GM12864 (cell line): ENCODE results near the gene NOL7.

Experiments used
- DNase-seq: peaks from one replicate; pipeline ENCODE4 v3.0.0-alpha.2; 2011; ENCODE audit warnings: low read depth
- H3K4me3 ChIP-seq: 2 replicates; pipeline ENCODE4 v1.5.1; 2011; ENCODE audit warnings: mild to moderate bottlenecking, low read depth, low read length, control low read depth
- TF ChIP-seq, protein P1 (sequence below): IDR thresholded peaks from 2 replicates; pipeline ENCODE4 v1.5.1; 2011; ENCODE audit warnings: low read depth, mild to moderate bottlenecking, moderate library complexity, low read length, control low read depth, inconsistent platforms; ENCODE audit errors: missing control alignments

Gene NOL7

DNA sequence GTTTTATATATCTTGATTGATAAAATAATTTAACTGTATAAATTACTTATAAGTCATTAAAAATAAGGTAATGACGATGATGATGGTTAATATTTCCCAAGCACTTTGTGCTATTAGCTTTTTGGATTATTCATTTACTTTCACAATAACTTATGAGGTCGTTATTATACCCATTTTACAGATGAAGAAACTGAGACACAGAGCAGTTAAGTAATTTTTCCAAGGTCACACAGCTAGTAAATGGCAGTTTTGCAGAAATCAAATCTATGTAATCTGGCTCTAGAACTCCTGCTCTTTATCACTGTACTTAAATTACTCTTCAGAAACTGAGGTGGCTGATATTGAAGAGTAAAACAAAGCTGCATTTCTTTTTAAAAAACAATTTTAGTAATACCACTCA is 18.2 kb downstream of the NOL7 start:
- TF ChIP-seq, protein P1, sequence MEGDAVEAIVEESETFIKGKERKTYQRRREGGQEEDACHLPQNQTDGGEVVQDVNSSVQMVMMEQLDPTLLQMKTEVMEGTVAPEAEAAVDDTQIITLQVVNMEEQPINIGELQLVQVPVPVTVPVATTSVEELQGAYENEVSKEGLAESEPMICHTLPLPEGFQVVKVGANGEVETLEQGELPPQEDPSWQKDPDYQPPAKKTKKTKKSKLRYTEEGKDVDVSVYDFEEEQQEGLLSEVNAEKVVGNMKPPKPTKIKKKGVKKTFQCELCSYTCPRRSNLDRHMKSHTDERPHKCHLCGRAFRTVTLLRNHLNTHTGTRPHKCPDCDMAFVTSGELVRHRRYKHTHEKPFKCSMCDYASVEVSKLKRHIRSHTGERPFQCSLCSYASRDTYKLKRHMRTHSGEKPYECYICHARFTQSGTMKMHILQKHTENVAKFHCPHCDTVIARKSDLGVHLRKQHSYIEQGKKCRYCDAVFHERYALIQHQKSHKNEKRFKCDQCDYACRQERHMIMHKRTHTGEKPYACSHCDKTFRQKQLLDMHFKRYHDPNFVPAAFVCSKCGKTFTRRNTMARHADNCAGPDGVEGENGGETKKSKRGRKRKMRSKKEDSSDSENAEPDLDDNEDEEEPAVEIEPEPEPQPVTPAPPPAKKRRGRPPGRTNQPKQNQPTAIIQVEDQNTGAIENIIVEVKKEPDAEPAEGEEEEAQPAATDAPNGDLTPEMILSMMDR, result no peak
- DNase-seq, result no peak
- H3K4me3 ChIP-seq, result no peak overlapping the region

DNA sequence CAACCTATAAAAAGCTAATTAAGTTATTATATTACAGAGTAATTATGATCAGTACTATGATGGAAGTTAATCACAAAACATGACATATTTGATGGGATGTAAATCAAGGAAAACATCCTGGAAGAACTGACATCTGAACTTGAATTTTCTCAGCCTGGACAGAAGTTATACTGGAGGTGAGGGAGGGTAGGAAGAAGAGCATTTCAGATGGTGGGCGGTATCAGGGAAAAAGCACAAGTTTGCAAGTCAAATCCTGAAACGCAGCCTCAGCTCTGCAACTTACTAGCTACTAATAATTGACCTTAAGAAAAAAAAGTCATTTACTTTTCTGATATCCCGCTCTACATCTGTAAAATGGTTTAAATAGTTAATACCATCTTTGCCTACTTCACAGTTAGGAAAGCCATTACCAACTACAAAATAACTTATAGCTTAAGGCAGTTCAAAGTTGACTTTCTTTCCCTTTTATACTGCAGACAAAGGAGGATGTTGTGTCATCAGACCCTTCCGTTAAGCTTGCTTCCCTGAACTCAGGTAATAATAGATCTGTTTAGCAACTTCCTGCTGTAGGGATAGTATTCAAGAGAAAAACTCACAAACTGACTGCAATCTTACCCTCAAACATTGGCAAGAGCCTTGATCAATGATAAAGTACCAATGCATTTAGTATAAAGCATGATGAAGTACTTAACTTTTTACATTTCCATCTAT is 21.0 kb downstream of the NOL7 start:
- TF ChIP-seq, protein P1, result no peak
- DNase-seq, result no peak
- no peak overlapping the region for H3K4me3 ChIP-seq

DNA sequence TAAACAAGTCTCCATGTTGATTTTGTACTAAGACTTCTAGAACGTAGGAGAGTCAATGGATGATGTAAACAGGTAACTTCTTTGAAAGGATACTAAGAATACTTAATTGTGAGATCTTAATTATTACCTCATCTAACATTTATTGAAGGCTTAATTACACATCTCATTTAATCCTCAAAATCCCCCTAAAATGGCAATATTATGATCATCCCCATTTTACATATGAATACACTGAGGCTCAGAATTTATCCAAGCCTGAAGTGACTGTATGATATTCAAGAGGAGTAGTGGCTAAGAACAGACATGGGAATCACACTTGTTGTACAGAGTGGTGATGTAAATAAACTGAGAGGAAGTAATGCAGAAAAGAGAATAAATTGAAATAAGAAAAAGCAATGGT is 22.9 kb downstream of the NOL7 start:
- H3K4me3 ChIP-seq, result no peak overlapping the region
- no peak for DNase-seq
- TF ChIP-seq, protein P1, result no peak

DNA sequence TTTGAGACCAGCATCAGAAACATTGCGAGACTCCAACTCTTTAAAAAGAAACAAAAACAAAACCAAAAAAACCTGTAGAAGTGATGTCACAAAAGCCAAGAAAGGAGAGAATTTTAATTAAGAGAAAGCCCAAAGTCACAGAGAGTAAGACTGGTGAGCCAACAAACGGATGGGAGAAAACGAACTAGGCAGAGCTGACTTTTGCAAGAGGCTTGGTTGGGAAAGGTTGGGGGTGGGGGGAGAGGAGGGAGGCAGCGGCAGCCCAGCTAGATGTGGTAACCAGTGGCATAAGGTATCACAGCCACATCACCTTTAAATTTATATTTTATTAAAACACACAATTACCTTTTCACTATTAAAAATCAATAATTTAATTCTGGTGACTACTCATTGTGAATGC is 23.5 kb downstream of the NOL7 start:
- no peak overlapping the region for H3K4me3 ChIP-seq
- TF ChIP-seq, protein P1, result no peak
- no peak for DNase-seq

DNA sequence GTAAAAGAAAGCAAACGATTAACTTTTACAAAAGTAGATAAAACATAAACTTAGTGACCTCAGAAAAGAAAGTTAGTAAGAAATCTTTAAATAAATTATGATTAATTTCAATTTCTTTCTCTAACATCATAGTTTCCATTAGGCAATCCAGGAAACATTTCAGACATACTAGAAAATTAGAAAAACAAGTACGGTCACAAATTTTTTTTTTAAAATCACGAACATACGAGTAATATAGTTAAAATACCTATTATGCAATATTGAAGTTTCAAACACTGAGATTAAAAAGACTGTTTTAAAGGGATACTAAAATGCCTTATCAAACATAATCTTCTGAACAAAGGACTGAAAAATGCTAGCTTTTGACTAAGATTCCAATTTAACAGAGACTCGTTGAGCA is 26.2 kb downstream of the NOL7 start:
- no peak overlapping the region for H3K4me3 ChIP-seq
- DNase-seq, result no peak
- TF ChIP-seq, protein P1, result no peak

DNA sequence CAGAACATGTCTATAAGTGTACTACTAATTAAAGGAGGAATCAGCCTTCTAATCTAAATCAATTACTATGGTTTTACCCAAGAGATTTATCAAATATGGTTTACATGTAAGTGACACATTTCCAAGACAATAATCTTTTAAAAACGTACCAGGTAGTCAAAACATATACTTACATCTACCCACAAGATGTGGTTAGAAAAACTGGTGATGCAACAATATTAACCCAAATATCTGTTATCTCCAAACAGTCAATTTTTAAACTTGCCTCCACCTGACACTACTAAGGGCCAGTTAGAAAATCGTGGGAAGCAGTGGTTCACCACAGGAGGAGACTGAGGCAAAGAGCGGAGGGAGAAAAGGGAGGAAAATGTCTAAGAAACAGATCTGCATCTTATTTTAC is 28.0 kb downstream of the NOL7 start:
- DNase-seq, result no peak
- TF ChIP-seq, protein P1, result no peak
- H3K4me3 ChIP-seq, result no peak overlapping the region

DNA sequence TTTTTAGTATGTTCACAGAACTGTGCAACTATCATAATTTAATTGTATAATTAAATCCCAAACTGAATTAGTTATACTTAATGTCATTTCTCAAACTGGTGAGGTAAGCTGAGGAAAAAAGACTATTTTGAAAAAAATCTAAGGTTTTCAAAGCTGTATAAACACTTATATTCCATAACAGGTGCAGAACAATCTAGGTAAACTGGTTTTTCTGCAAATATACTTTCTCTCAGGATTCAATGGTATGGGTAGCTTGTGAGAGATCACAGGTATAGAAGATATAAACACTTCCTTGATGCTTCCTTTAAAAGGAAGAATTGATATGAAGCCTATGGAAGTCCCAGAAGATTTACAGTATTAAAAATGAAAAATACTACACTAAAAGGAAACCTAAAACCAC is 33.7 kb downstream of the NOL7 start:
- no peak overlapping the region for H3K4me3 ChIP-seq
- no peak for DNase-seq
- TF ChIP-seq, protein P1, result no peak
